ENCODE results near the gene PLEKHG2.

The PLEKHG2 gene

DNA sequence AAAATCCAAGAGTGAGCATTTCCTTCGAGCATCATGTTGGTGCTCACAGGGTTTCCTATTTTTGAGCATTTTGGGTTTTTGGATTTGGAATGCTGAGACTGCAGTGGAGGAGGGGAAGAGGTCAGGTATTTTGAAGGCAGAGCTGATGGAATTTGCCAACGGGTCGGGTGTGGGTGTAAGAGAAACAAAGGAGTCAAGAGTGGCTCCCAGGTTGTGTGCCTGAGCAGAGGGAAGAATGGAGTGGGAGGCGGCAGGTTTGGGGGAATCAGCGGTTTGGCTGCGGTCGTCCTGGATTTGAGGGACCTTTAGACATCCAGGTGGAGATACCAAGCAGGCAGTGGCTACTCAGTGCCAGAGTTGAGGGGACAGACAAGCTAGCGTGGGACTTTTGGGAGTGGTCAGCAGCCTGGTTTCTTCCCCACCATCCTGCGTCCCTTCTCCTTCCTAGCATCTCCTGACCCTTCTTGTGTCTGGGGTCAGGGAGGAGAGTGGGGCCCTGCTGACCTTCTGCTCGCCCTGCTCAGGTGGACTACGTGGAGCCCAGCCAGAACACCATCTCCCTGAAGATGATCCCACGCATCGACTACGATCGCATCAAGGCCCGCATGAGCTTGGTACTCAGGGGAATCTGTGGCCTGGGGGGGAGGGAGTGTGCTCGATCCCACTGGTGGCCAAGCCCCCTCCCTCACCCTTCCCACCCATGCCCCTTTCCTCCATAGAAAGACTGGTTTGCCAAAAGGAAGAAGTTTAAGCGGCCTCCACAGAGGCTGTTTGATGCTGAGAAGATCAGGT lies 53.7 kb downstream of the PLEKHG2 start:
- DNase-seq (ENCODE audit: low read depth in 1 of 2, low spot score in 1 of 2) = no peak
- TF ChIP-seq JUND (IDR thresholded peaks at IDR 0.05; ENCODE audit: low read depth) = no peak
- in situ Hi-C loops (cut with HindIII; ENCODE audit: low pct_unique_long_range_greater_than_20kb, low sequenced_read_pairs) = no loop called here

- in situ Hi-C loops (cut with HindIII; ENCODE audit: low pct_unique_long_range_greater_than_20kb, low sequenced_read_pairs) = no loop called here
- TF ChIP-seq JUND (IDR thresholded peaks at IDR 0.05; ENCODE audit: low read depth) = no peak
- DNase-seq (ENCODE audit: low read depth in 1 of 2, low spot score in 1 of 2) = no peak
Measured at GRCh38 chr19:39467941-39468340, 55.5 kb downstream of the PLEKHG2 start.

GRCh38 chr19:39469036-39469435 lies 56.6 kb downstream of the PLEKHG2 start:
- TF ChIP-seq JUND (IDR thresholded peaks at IDR 0.05; ENCODE audit: low read depth) = no peak
- no peak for DNase-seq (ENCODE audit: low read depth in 1 of 2, low spot score in 1 of 2)
- in situ Hi-C loops (cut with HindIII; ENCODE audit: low pct_unique_long_range_greater_than_20kb, low sequenced_read_pairs) = no loop called here

DNA sequence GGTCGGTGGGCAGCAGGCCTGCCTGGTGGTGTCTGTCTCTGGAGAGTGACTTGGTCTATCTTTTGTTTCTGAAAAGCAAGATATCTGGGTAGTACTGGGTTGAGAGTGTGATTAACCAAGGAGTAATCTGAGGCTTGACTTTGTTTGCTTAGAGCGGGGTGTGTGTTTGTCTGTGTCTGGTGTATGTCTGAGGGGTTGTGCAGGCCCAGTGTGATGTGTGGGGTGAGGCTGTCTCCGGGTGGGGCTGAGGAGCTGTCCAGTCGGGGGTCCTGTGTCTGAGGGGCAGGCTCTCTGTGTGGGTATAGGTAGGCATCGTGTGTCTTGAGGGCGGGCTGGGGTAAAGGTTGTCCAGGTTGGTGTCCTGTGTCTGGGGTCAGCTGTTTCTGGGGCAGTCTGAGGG lies 57.1 kb downstream of the PLEKHG2 start:
- in situ Hi-C loops (cut with HindIII; ENCODE audit: low pct_unique_long_range_greater_than_20kb, low sequenced_read_pairs) = no loop called here
- TF ChIP-seq JUND (IDR thresholded peaks at IDR 0.05; ENCODE audit: low read depth) = no peak
- DNase-seq (ENCODE audit: low read depth in 1 of 2, low spot score in 1 of 2) = no peak

GRCh38 chr19:39470724-39471339 lies 58.4 kb downstream of the PLEKHG2 start:
- in situ Hi-C loops (cut with HindIII; ENCODE audit: low pct_unique_long_range_greater_than_20kb, low sequenced_read_pairs) = no loop called here
- no peak for TF ChIP-seq JUND (IDR thresholded peaks at IDR 0.05; ENCODE audit: low read depth)
- no peak for DNase-seq (ENCODE audit: low read depth in 1 of 2, low spot score in 1 of 2)

DNA sequence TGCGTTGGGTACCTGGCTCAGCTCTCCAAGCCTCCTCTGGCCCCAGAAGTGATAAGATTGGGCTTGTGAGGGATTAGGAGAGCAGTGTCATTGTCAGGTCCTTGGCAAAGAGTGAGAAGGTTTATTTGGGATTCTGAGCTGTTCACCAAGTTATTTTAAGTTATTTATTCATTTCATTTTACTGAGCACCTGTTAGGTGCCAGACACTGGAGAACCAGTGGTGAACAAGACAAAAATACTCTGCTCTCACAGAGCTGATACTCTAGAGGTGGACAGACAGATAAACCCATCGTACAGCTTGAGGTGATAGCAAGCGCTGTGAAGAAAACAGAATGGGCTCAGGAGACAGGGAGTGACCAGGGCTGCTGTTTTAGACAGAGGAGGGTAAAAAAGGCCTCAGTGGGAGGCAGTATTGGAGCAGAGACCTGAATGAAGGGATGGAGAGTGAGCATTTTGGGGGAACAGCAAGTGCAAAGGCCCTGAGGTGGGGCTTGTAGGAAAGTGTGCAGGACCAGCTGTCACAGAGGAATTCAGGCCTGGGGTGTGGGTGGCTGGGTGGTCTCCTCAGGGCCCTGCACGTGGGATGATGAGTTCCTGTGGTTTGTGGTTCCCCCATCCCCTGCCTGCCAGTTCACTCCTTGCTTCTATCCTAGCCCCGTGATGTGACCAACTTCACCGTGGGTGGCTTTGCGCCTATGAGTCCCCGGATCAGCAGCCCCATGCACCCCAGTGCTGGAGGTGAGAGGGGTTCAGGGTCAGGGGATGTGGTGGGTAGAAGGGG lies 59.5 kb downstream of the PLEKHG2 start:
- no peak for DNase-seq (ENCODE audit: low read depth in 1 of 2, low spot score in 1 of 2)
- in situ Hi-C loops (cut with HindIII; ENCODE audit: low pct_unique_long_range_greater_than_20kb, low sequenced_read_pairs) = no loop called here
- no peak for TF ChIP-seq JUND (IDR thresholded peaks at IDR 0.05; ENCODE audit: low read depth)

DNA sequence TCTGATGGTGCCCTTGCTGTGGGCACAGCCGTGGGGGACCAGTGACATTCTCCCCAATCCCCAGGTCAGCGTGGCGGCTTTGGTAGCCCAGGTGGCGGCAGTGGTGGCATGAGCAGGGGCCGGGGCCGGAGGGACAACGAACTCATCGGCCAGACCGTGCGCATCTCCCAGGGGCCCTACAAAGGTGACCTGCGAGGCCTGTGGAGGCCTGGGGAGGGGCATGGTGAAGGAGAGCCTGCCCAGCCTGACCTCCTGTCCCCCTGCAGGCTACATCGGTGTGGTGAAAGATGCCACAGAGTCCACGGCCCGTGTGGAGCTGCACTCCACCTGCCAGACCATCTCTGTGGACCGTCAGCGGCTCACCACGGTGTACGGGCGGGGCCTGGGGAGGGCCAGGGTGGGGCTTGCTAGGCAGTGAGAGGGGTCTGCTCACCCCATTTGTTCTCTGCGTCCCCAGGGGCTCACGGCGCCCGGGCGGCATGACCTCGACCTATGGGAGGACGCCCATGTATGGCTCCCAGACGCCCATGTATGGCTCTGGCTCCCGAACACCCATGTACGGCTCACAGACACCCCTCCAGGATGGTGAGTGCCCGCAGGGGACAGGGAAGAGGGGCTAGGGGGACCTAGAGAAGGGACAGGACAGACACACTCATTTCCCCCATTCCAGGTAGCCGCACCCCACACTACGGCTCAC lies 60.4 kb downstream of the PLEKHG2 start:
- TF ChIP-seq JUND (IDR thresholded peaks at IDR 0.05; ENCODE audit: low read depth) = no peak
- DNase-seq (ENCODE audit: low read depth in 1 of 2, low spot score in 1 of 2) = no peak
- in situ Hi-C loops (cut with HindIII; ENCODE audit: low pct_unique_long_range_greater_than_20kb, low sequenced_read_pairs) = no loop called here

DNA sequence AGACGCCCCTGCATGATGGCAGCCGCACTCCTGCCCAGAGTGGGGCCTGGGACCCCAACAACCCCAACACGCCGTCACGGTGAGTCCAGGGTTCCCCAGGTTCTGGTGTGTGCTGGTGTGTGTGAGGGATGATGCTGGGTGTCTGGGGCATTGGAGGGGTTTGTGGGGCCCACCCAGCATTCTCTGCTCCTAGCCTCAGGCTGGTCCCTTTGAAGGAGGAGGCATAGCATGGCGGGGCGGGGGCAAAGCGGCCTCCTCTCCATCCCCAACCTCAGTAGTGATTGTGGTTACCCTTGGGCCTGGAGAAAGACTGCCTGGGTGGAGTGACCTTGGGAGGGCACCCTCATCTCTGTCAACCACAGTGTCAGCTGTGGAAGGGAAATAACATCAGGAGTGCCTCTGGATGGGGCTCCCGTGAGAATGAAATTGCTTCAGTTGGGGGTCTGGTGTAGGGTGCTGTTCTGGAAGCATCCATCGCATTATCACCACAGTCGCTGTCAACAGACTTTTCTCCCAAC lies 61.0 kb downstream of the PLEKHG2 start:
- DNase-seq (ENCODE audit: low read depth in 1 of 2, low spot score in 1 of 2) = no peak
- in situ Hi-C loops (cut with HindIII; ENCODE audit: low pct_unique_long_range_greater_than_20kb, low sequenced_read_pairs) = no loop called here

GRCh38 chr19:39474139-39474620 lies 61.7 kb downstream of the PLEKHG2 start:
- no peak for TF ChIP-seq JUND (IDR thresholded peaks at IDR 0.05; ENCODE audit: low read depth)
- DNase-seq (ENCODE audit: low read depth in 1 of 2, low spot score in 1 of 2) = peak; percentile 21 to 23
- in situ Hi-C loops (cut with HindIII; ENCODE audit: low pct_unique_long_range_greater_than_20kb, low sequenced_read_pairs) = no loop called here

More for the DNA sequence above, 61.0 kb downstream of the PLEKHG2 start:
- TF ChIP-seq JUND (IDR thresholded peaks at IDR 0.05; ENCODE audit: low read depth) = no peak

- TF ChIP-seq JUND (IDR thresholded peaks at IDR 0.05; ENCODE audit: low read depth) = no peak
- DNase-seq (ENCODE audit: low read depth in 1 of 2, low spot score in 1 of 2) = no peak
- in situ Hi-C loops (cut with HindIII; ENCODE audit: low pct_unique_long_range_greater_than_20kb, low sequenced_read_pairs) = no loop called here
Measured at GRCh38 chr19:39475748-39476147, 63.3 kb downstream of the PLEKHG2 start.

All from T47D (cell line).